Stimulated activated CD8-positive, alpha-beta memory T cell treated with anti-CD3 and anti-CD28 coated beads, Interleukin-7, amount 100 ng/mL, for 4 hours (primary cell): Measurements from ENCODE around the gene B4GALT2.

Experiments
- DNase-seq, 2 donors: peaks; one replicate each; pipeline ENCODE4 v3.0.0-alpha.2; 2020; ENCODE audit warnings: low read depth in 2 of 2

Gene B4GALT2

DNA sequence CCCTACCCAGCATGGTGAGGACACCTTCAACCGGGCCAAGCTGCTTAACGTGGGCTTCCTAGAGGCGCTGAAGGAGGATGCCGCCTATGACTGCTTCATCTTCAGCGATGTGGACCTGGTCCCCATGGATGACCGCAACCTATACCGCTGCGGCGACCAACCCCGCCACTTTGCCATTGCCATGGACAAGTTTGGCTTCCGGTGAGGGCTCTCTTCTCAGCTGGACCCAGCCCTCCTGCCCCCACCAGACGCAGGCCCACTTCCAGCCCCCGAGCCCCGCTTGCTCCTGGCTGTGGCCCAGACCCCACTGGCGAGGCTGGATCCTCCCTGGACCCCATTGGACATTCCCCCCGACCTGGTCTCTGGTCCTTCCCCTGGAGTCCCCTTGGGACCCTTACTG is 5.8 kb downstream of the B4GALT2 start:
- DNase-seq: no peak

GRCh38 chr1:43985984-43986595 is 7.1 kb downstream of the B4GALT2 start:
- DNase-seq: no peak

DNA sequence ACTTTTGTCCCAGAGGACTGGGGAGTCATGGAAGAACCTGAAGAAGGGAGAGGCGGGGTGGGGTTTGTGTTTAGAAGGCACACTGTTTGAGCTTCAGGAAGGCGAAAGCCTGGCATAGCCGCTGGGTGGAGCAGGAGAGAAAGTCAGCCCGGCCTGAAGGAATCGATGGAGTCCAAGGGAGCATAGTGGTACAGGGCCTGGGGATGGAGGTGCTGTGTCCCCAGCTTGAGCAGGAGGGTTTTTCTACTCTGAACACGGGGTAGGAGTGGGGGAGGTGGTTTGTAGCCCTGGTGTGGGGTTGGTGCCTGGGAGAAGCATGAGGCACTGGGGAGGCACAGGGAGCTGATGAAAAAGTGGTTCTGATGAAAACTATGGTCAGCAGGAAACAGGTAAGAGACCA is 7.7 kb downstream of the B4GALT2 start:
- DNase-seq: no peak

GRCh38 chr1:43987159-43987902 is 8.3 kb downstream of the B4GALT2 start:
- no peak for DNase-seq

DNA sequence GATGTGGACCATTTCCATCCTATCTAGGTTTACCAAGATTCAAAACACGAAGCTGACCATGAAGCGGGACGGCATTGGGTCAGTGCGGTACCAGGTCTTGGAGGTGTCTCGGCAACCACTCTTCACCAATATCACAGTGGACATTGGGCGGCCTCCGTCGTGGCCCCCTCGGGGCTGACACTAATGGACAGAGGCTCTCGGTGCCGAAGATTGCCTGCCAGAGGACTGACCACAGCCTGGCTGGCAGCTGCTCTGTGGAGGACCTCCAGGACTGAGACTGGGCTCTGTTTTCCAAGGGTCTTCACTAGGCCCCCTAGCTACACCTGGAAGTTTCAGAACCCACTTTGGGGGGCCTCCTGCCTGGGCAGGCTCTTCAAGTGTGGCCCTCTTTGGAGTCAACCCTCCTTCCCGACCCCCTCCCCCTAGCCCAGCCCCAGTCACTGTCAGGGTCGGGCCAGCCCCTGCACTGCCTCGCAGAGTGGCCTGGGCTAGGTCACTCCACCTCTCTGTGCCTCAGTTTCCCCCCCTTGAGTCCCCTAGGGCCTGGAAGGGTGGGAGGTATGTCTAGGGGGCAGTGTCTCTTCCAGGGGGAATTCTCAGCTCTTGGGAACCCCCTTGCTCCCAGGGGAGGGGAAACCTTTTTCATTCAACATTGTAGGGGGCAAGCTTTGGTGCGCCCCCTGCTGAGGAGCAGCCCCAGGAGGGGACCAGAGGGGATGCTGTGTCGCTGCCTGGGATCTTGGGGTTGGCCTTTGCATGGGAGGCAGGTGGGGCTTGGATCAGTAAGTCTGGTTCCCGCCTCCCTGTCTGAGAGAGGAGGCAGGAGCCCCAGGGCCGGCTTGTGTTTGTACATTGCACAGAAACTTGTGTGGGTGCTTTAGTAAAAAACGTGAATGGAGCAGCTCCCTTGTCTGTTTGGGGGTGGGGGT is 11.5 kb downstream of the B4GALT2 start:
- DNase-seq: no peak

DNA sequence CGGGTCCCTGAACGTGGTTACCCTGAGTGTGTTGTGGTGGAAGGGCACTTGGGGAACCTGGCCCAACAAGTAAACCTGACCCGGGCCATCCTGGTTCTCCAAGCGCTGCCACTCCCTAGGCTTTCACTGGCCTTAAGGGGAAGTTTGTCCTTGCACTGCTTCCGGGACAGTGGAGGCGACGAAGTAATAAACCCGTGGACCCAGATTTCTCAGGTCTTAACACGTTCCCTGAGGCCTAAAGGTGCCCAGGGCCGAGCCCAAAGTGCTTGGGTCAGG is 12.1 kb downstream of the B4GALT2 start:
- no peak for DNase-seq

DNA sequence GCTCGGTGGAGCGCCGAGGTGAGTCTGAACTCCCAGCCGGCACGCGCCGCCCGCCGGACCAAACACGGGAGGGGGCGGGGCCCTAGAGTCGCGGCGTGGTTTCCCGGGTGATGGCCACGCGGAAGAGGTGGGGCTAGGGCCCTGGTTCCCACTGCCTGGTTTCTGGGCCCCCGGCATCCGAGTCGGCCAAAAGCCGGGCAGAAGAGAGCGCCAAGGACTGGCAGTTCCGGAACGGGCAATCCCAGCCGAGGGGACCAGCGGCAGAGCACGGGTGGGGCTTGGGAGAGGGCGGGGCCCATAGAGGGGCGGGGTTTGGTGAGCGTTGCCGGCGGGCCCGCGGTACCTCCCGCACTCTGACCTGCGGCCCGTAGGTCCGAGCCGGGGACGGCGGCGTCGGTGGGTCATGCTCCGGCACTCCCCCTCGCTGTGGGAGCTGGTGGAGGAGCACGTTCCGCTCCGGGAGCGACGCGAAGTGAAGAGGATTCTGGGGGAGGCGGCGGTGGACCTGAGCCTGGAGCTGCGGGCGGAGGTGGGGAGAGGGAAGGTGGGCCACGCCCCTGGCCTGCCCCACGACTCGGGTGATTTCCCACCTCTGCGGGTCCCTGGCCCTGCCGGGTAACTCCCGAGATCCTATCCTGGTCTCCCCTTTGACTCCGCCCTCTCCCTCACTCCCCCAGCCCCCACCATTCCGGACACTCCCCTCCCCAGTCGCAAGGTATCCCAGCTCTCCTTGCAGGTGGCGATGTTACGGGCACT is 12.6 kb downstream of the B4GALT2 start, which contains the start of gene CCDC24:
Gene CCDC24 (plus strand): TSS at position 124 of the 756 bp plus-strand sequence. CDS start 280 bp downstream, at position 404.
- DNase-seq: peak; percentile 43 to 69

DNA sequence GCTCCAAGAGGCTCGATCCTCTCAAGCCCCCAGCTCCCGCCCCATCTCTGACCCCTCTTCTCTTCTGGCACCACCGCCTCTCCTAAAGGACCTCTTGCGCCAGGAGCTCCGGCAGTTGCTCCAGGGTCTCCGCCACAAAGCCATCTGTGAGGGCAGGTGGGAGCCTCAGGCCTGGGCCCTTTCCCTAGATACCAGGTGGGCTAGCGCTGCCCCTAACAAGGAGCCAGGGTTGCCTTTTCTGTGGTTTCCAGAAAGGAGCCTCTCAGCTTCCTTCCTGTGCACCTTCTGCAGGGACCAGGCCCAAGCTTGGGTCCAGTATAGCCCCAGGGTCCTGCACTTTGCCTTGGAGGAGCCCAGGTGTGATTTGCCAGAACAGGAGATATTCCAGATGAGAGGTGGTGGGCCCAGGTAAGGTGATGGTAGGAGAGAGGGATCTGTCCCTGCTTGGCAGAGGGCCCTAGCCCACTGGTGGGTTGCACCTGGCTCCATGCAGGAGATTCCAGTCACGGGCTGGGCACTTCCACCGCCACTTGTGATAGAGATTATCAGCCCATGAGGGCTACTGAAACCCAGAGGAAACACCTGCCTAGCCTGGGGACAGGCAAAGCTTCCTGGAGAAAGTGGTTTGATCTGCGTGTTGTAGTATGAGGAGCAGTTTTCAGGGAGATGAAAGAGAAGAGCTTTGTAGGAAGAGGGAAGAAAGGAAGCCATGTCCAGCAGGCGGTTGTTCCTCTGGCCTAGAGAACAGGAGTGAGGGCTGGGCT is 13.4 kb downstream of the B4GALT2 start:
- DNase-seq: no peak

GRCh38 chr1:43993206-43993914 is 14.3 kb downstream of the B4GALT2 start:
- DNase-seq: no peak

DNA sequence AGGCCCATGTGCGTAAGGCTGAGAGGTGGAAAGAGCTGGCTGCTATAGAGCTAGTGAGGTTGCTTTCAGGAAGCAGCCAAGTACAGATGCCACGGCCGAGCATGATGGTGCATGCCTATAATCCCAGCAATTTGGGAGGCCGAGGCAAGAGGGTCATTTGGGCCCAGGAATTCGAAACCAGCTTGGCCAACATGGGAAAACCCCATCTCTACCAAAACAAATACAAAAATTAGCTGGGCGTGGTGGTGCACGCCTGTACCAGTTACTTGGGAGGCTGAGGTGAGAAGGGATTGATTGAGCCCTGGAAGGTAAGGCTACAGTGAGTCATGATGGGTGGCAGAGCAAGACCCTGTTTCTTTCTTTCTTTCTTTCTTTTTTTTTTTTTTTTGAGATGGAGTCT is 15.1 kb downstream of the B4GALT2 start:
- no peak for DNase-seq

GRCh38 chr1:43994794-43995790 is 16.1 kb downstream of the B4GALT2 start:
- no peak for DNase-seq

DNA sequence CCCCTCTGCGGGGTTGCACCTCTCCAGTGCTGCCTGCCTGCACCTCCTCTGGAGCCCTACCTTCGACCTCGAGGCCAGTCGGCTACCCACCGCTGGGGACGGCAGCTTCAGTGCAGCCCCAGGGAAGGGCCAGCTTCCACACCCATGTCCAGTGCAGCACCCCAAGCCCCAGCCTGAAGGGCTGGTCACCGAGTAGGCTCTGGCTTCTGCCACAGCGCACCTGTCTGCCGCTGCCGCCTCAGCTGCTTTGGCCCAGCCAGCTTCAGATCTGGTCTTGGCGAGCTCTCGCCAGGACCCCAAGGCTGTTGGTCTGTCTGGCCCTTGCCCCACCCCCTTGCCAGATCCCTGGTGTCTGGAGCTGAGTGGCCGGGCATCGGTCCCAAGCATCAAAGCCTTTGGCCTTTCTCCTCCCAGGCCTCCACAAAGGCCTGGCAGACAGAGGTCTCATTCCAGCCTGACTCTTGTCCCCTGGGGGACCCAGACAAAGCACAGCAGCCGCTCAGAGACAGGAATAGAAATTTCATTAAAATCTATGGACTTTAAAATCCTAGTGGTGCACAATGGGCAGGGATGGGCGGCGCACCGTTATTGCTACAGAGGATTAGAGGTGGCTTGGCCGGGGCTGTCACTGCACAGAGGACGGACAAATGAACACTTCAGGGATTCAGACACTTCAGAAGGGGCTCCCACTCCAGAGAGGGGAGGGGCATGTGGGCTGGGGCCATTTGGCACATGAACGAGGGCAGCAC is 17.1 kb downstream of the B4GALT2 start:
- DNase-seq: no peak

- DNase-seq: no peak
These were observed 17.7 kb downstream of the B4GALT2 start for GRCh38 chr1:43996733-43997115.

- DNase-seq: no peak
These were observed 18.4 kb downstream of the B4GALT2 start for GRCh38 chr1:43997295-43997999.

DNA sequence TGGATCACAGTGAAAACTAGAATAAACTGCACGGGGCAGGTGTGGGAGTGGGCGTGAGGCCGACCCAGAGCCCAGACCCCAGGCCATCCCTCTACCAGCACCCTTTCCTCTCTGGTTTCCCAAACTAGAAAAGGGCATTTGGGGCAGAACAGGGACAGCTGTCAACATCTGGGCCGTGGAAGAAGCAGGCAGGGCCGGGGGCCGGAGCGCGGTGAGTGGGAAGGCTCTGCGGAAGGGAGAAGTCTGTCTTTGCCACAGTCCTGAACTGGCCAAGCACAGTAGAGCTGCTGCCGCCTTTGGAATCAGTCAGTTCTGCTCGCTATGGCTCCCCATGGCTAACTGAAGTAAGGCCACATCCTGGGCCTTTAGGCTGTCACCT is 19.0 kb downstream of the B4GALT2 start:
- no peak for DNase-seq

- DNase-seq: no peak
These were observed 20.4 kb downstream of the B4GALT2 start for GRCh38 chr1:43999455-43999854.

DNA sequence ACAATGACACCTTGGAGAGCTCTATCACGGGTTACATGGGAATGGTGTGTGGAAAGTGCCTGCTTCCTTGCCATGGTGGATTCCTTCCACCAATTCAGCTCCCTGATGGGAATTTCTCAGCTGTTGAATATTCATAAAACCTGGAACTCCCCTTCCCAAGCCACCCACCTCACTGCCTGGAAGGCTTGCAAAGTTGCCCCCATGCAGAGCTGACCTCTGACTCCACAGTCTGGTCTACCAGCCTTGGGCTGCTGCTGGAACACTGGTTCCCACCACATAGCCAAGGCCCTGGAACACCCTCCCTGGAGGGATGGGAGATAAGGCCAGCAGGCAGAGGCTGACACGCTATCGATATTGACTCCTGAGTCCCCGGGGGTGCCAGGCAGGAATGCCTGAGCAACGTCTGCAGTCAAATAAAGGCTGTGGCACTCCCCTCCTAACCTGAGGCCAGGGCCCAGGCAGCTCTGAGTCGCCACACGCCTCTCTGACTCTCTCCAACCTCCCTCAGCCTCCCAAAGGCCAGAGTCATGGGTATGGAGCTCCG is 21.2 kb downstream of the B4GALT2 start:
- DNase-seq: no peak

- no peak for DNase-seq
These were observed 23.2 kb downstream of the B4GALT2 start for GRCh38 chr1:44002165-44002564.
